IPS-15b (cell line): ENCODE measurements around the gene CCDC97.
"Not testable (repeated sequence)": the region's sequence is repeated elsewhere in the genome, so short reads cannot be mapped to it uniquely, and the experiment has no call there.

Experiments used
- H3K27me3 ChIP-seq: one replicate; pipeline ENCODE4 v1.6.1; 2013; ENCODE audit warnings: low read length; ENCODE audit not compliant: control insufficient read depth, insufficient read depth
- H3K36me3 ChIP-seq: one replicate; pipeline ENCODE4 v1.6.1; 2013; ENCODE audit warnings: low read length; ENCODE audit not compliant: control insufficient read depth, insufficient read depth
- H3K4me1 ChIP-seq: one replicate; pipeline ENCODE4 v1.6.1; 2013; ENCODE audit warnings: mild to moderate bottlenecking, low read length; ENCODE audit not compliant: control insufficient read depth, insufficient read depth
- H3K4me3 ChIP-seq: one replicate; pipeline ENCODE4 v1.5.1; 2013; ENCODE audit warnings: low read depth, low read length
- H3K9ac ChIP-seq: one replicate; pipeline ENCODE4 v1.6.1; 2013; ENCODE audit warnings: low read depth, mild to moderate bottlenecking, low read length
- H3K9me3 ChIP-seq: one replicate; pipeline ENCODE4 v1.6.1; 2013; ENCODE audit warnings: mild to moderate bottlenecking, low read length; ENCODE audit not compliant: control insufficient read depth, insufficient read depth

CCDC97 gene

DNA sequence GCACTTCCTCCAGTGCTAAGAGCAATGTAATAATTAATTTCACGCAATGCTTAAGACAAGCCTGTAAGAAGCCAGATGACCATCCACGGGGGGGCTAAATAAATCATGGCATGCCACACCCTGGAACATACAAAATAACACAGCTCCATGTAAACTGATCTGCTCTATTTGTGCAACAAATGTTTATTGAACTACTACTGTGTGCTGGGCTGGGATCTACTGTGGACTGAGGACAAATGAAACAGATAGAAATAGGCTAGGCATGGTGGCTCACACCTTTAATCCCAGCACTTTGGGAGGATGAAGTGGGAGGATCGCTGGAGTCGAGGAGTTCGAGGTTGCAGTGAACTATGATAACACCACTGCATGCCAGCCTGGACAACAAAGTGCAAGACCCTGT, 22.5 kb downstream of the CCDC97 start:
- Histone ChIP-seq H3K4me1 (peaks cover 6% of the 10 kb centered on the region), H3K9ac (no peak overlapping the region), H3K4me3 (no peak overlapping the region), H3K36me3 (peaks cover 2% of the 10 kb centered on the region), H3K27me3 (peaks cover 2% of the 10 kb centered on the region), H3K9me3 (no peaks in the 10 kb centered on the region)

DNA sequence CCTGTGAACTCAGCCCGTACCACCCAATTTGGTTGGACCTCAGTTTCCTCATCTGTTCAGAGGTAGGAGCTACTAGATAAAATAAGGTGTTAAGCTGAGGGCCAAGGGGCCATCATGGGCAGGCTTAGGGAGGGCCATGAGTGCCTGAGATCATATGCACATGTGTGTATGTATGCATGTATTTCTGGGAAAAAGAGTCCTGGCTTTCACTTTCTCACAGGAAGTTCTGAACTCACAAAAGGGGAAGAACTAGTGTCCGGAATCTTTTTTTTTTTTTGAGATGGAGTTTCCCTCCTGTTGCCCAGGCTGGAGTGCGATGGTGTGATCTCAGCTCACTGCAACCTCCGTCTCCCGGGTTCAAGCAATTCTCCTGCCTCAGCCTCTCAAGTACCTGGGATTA, 24.8 kb downstream of the CCDC97 start:
- peaks cover 2% of the 10 kb centered on the region for H3K36me3 ChIP-seq
- no peaks in the 10 kb centered on the region for H3K9me3 ChIP-seq

DNA sequence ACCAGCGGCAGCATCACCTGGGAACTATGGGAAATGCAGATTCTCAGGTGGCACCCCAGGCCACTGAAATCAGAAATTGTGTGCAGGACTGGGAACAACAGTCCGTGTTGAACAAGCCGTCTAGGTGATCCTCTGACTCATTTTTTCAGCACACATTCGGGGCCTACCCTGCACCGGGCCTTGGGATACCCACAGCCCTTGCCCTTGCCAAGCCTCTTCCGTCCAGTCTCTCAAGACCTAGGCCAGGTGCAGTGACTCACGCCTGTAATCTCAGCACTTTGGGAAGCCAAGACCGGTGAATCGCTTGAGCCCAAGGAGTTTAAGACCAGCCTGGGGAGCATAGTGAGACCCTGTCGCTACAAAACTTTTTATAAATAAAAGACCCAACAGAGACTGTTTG, 25.5 kb downstream of the CCDC97 start:
- Histone ChIP-seq H3K27me3 (peaks cover 2% of the 10 kb centered on the region), H3K9ac (no peak overlapping the region), H3K4me1 (peaks cover 2% of the 10 kb centered on the region), H3K36me3 (peaks cover 2% of the 10 kb centered on the region), H3K4me3 (no peak overlapping the region), H3K9me3 (no peaks in the 10 kb centered on the region)

More for the DNA sequence above, 24.8 kb downstream of the CCDC97 start:
- H3K4me1 ChIP-seq: peaks cover 2% of the 10 kb centered on the region
- no peak overlapping the region for H3K4me3 ChIP-seq
- H3K9ac ChIP-seq: no peak overlapping the region
- H3K27me3 ChIP-seq: peaks cover 2% of the 10 kb centered on the region

DNA sequence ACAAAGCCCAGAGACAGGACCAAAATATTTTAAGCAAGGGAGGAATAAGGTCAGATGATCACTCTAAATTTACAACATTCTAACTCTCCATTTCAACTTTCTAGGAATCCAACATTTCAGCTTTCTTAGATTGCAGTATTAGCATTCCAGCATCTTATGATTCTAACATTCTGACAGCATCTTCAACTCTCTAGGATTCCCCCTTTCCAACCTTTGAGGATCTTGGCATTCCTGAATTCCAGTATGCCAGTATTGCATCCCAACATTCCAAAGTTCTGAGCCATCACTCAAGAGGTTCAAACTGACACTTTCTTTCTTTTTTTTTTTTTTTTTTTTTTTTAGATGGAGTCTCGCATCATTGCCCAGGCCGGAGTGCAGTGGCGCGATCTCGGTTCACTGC, 30.0 kb downstream of the CCDC97 start:
- Histone ChIP-seq H3K36me3 (no peaks in the 10 kb centered on the region), H3K9ac (no peak overlapping the region)

DNA sequence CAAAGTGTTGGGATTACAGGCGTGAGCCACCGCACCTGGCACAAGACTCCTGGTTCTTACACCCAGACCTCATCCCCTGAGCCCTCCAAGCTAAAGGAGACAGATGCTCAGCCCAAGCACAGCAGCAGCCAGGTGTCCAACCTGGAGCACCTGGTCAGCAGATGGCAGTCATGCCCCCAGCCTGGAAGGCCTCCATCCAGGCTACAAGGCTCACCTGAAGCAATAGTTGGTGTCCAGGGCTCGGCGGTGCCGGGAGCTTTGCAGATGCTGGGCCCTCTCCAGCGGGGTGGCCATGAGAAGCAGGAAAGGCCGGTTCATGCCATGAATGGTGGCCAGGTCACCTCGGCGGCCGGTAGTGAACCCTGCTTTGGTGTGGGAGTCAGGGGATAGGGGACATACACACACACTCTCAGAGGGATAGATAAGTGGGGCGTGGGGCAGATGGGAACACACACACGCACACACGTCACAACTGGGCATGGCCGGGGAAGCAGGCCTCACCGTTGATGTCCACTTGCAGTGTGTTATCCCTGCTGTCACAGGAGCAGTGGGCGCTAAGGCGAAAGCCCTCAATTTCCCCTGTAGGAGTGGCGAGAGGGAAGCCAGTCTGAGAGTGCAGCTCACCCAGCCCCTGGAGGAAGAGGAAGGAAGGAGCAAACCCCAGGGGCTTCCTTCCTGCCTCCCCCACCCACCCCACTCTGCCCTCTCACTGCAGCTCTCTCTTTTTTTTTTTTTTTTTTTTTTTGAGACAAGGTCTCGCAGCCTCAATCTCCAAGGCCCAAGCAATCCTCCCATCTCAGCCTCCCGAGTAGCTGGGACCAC, 31.9 kb downstream of the CCDC97 start:
- Histone ChIP-seq H3K9me3 (no peaks in the 10 kb centered on the region), H3K4me3 (no peak overlapping the region), H3K4me1 (no peaks in the 10 kb centered on the region), H3K36me3 (no peaks in the 10 kb centered on the region), H3K9ac (no peak overlapping the region), H3K27me3 (no peaks in the 10 kb centered on the region)

More for the DNA sequence above, 30.0 kb downstream of the CCDC97 start:
- H3K27me3 ChIP-seq: no peaks in the 10 kb centered on the region
- H3K4me1 ChIP-seq: no peaks in the 10 kb centered on the region
- no peaks in the 10 kb centered on the region for H3K9me3 ChIP-seq
- H3K4me3 ChIP-seq: no peak overlapping the region

DNA sequence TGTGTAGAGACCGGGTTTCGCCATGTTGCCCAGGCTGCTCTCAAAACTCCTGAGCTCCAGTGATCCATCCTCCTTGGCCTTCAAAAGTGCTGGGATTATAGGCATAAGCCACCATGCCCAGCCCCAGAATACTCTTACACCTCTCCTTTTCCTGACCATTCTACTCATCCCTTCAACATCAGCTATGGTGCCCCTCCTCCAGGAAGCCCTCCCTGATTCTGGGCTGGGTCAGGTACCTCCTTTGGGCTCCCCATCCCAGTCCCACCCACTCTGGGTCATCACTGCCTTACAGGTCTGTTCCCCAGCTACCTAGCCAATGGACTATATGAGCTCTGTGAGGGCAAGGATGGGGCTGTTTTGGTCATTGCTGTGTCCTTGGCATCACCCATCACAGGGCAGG, 34.2 kb downstream of the CCDC97 start:
- no peaks in the 10 kb centered on the region for H3K4me1 ChIP-seq
- H3K9ac ChIP-seq: no peak overlapping the region
- no peaks in the 10 kb centered on the region for H3K36me3 ChIP-seq

DNA sequence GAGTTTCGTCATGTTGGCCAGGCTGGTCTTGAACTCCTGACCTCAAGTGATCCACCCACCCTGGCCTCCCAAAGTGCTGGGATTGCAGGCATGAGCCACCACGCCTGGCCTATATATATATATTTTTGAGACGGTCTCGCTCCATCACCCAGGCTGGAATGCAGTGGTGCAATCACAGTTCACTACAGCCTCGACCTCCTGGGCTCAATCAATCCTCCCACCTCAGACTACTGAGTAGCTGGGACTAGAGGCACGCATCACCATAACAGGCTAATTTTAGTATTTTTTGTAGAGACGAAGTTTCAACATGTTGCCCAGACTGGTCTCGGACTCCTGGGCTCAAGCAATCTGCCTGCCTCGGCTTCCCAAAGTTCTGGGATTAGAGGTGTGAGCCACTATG, 36.9 kb downstream of the CCDC97 start:
- H3K9me3 ChIP-seq, H3K9ac ChIP-seq, H3K4me3 ChIP-seq, H3K36me3 ChIP-seq, H3K4me1 ChIP-seq: not testable (repeated sequence)
- H3K27me3 ChIP-seq: peaks cover 12% of the 10 kb centered on the region

More for the DNA sequence above, 34.2 kb downstream of the CCDC97 start:
- no peaks in the 10 kb centered on the region for H3K27me3 ChIP-seq
- no peaks in the 10 kb centered on the region for H3K9me3 ChIP-seq
- H3K4me3 ChIP-seq: no peak overlapping the region

DNA sequence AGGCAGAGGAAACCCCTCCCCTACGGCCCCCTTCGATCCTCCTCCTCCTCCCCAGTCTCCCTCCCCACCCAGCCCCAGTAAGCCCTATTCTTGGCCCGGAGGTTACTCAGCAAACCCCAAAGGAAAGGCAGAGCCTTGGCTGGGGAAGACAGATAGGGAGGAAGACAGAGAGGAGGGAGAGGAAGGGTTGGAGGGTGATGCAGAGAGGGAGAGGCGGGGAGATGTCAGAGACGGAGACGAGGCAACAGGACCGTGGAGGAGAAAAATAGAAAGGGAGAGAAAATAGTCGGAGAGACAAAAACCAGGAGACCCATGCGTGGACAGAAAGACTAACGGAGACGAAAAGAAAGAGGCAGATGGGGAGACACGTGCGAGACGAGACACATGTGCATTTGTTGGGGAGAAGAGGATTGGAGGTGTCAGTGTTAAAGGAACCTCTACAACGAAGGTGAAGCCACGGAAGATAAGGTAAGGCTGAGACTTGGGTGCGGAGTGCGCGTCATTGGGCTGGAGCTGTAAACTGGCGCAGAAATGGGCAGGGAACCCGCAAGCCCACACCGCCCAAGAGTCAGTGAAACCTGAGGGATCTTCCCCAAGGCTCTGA, 40.9 kb downstream of the CCDC97 start:
- Histone ChIP-seq H3K4me3 (peak overlapping the region; percentile 52), H3K27me3 (peaks cover 19% of the 10 kb centered on the region), H3K9me3 (no peaks in the 10 kb centered on the region), H3K36me3 (no peaks in the 10 kb centered on the region), H3K4me1 (peaks cover 3% of the 10 kb centered on the region), H3K9ac (no peak overlapping the region)

DNA sequence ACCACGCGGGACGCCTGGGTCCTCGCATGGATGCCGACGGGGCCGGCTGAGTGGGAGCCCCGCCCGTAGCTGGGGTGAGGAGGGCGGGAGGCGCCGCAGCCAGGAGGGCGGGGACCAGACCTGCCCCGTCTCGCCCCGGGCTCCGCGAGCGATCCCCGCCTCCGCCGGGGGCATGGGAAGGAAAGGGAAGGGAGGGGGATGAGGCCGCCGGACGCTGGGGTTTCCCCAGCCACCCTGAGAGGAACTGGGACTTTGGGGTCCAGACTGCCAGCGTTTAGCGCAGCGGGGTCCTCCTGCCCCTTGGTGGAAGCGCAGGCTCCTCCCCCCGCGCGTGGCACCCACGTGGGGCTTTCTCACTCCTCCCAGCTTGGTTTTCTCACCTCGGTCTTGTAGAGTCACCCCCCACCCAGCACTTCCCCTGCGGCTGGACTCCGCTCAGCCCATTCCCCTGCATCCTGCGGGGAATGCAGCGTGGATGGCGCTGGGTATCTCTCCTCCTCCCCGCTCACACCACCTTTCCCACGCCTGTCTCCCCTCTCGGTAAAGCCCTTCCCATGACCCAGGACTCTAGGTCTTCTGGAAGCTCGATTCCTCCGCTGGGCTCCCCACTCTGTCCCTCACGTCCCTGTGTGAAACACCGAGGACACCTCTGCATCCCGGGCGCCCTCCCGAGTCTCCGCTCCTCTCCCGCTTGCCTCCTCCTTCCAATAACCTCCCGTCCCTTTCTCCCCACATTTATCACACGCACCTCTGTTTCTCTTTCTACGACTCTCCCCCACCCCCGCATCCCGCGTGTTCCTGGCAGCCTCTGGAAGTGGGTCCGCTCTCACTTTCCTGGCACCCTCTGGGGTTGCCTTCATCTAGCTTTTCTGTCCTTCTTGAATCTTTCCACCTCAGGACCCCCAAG, 41.6 kb downstream of the CCDC97 start:
- H3K9ac ChIP-seq: no peak overlapping the region
- H3K4me1 ChIP-seq: peaks cover 3% of the 10 kb centered on the region
- no peaks in the 10 kb centered on the region for H3K9me3 ChIP-seq
- H3K27me3 ChIP-seq: peaks cover 19% of the 10 kb centered on the region
- no peaks in the 10 kb centered on the region for H3K36me3 ChIP-seq
- H3K4me3 ChIP-seq: peak overlapping the region; percentile 52

DNA sequence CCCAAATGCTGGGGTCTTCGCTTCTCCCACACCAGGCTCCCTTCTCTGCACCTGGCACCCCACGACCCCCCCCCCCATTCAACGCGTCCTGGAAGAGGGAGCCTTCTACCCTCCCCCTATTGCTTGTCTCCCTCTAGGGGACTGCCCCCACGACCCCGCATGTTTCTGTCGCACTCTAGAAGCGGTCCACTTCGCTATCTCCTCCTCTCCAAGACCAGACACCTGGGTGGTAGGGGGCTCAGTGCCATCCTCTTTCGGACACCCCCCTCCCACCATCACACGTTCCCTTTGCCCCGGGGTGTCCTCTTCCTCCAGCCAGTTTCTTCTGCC, 42.3 kb downstream of the CCDC97 start:
- Histone ChIP-seq H3K4me1 (peaks cover 3% of the 10 kb centered on the region), H3K4me3 (peak overlapping the region; percentile 52), H3K9ac (no peak overlapping the region), H3K36me3 (no peaks in the 10 kb centered on the region), H3K27me3 (peaks cover 19% of the 10 kb centered on the region), H3K9me3 (no peaks in the 10 kb centered on the region)

DNA sequence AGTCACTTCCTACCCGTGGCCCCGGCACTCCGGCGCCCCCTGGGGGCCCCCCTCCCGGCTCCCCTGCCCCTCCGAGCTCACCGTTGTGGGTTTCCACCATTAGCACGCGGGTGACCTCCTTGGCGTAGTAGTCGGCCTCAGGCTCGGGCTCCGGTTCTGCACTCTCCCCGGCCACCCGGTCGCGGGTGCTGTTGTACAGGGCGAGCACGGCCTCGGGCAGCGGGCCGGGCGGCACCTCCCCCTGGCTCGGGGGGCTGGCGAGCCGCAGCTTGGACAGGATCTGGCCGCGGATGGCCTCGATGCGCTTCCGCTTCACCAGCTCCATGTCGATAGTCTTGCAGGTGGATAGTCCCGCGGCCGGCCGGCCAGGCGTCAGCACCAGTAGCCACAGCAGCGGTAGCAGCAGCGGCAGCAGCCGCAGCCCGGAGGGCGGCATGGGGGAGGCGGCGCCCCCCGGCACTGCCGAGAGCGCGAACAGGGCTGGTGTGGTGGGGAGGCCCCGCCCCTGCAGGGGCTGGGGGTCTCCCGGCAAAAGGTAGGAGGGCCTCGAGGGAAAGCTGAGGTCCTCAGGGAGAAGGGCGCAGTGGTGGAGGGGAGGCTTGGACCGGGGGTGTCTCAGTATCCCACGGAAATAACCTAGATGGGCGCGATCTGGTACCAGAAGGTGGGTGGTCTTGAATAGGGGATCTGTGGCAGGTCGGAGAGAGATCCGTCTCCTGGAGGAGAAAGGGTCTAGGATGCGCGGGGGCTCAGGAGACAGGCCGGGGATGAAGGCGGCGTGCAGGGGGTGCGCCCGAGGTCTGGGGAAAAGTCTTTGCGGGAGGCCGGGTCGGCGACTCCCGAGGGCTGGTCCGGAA, 42.9 kb downstream of the CCDC97 start:
- Histone ChIP-seq H3K9me3 (no peaks in the 10 kb centered on the region), H3K9ac (peak overlapping the region; percentile 73), H3K4me3 (peak overlapping the region; percentile 52), H3K36me3 (no peaks in the 10 kb centered on the region), H3K4me1 (peaks cover 3% of the 10 kb centered on the region), H3K27me3 (peaks cover 19% of the 10 kb centered on the region)
